ENCODE data around the gene APOL3.
"Not testable (repeated sequence)": the region's sequence is repeated elsewhere in the genome, so short reads cannot be mapped to it uniquely, and the experiment has no call there.

Gene APOL3, protein sequence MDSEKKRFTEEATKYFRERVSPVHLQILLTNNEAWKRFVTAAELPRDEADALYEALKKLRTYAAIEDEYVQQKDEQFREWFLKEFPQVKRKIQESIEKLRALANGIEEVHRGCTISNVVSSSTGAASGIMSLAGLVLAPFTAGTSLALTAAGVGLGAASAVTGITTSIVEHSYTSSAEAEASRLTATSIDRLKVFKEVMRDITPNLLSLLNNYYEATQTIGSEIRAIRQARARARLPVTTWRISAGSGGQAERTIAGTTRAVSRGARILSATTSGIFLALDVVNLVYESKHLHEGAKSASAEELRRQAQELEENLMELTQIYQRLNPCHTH

DNA sequence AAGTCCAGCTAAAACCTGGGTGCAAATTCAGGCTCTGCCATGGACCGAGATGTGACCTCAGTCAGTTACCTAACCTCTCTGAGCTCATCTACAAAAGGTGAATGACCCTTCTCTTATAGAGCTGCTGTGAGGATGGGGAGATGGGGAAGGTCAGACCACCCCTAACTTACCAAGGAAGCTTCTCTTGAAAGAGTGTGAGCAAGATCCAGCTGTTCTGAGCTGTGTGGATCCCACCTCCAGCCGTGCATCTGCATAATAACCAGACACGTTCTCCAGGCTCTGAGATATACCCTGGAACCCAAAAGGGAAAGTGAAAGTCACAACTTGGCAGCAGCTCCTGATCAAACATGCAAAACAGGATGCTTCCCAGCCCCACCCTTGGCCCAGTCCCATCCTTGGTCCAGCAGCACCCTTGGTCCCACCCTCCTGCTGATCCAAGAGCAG, at the start of gene APOL3:
Gene APOL3 (minus strand): TSS at position 257 of the 444 bp plus-strand sequence. CDS start 11,700 bp downstream, outside the sequence.
- H3K4me3 ChIP-seq: peak within 1 kb of the TSS; percentile 22 to 43 (median 34)

GRCh38 chr22:36210224-36210623, 49.7 kb upstream of the APOL3 start:
- peak overlapping the region in 1 of 21 experiments; percentile 34 for H3K27ac ChIP-seq
- H3K4me3 ChIP-seq: no peak overlapping the region

More for the DNA sequence above, at the start of gene APOL3:
- peak within 1 kb of the TSS; percentile 1 to 99 (median 91) for H3K27ac ChIP-seq

DNA sequence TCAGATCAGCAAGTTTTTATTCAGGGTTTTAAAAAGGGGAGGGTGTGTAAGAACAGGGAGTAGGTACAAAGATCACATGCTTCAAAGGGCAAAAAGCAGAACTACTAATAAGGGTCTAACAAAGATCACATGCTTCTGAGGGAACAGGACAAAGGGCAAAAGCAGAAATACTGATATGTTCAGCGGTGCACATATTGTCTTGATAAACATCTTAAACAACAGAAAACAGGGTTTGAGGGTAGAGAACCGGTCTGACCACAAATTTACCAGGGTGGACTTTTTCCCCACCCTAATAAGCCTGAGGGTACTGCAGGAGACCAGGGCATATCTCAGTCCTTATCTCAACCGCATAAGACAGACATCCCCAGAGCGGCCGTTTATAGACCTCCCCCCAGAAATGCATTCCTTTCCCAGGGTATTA, 48.9 kb upstream of the APOL3 start:
- H3K27ac ChIP-seq, H3K4me3 ChIP-seq: not testable (repeated sequence)

- Histone ChIP-seq H3K4me3 (no peak overlapping the region), H3K27ac (no peak overlapping the region)
Observed at GRCh38 chr22:36208914-36209313, 48.4 kb upstream of the APOL3 start.

- Histone ChIP-seq H3K27ac (no peak overlapping the region), H3K4me3 (no peak overlapping the region)
Observed at GRCh38 chr22:36208162-36208765, 47.7 kb upstream of the APOL3 start.

- no peak overlapping the region for H3K4me3 ChIP-seq
- no peak overlapping the region for H3K27ac ChIP-seq
Observed at GRCh38 chr22:36206255-36206654, 45.7 kb upstream of the APOL3 start.

- not testable (repeated sequence) for H3K4me3 ChIP-seq, H3K27ac ChIP-seq
Observed at GRCh38 chr22:36205573-36205972, 45.0 kb upstream of the APOL3 start.

DNA sequence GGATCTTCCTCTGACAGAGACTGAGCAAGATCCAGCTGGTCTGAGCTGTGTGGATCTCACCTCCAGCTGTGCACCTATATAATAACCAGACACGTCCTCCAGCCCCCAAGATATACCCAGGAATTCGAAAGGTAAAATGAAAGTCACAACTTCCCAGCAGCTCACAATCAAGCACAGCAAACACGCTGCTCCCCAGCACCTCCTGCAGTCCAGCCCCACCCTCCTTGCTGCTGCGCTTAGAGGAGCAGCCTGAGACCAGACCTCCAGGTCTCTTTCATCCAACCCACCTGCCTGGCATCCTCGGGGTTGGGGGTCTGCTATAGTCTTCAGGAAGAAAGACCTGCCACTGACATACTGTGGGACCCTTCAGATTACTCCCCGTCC, 44.1 kb upstream of the APOL3 start:
- H3K27ac ChIP-seq: no peak overlapping the region
- H3K4me3 ChIP-seq: no peak overlapping the region

DNA sequence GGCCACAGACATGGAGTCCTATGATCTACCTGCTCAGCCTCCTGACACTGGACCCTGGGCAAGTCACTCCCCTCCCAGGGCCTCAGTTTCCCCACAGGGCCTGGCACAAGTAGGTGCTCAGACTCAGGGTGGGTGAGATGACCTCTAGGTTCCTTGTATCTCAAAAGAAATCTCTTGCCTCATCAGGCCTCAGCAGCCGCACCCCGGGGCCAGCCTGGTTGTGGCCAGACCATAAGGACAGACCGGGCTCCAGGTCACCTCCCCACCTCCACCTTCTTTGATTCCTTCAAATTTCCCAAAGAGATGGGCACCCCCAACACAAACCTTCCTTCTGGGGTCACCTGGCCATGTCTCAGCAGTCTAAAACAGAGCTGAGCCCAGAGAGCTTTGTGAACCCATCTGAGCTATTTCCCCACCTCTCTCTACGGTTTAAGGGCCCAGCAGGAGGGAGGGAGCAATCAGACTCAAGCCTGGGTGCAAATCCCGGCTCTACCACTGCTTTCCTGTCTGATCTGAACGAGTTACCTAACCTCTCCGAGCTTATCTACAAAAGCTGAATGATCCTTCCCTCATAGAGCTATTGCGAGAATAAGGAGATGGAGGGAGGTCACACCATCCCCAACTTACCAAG, 43.6 kb upstream of the APOL3 start:
- no peak overlapping the region for H3K4me3 ChIP-seq

DNA sequence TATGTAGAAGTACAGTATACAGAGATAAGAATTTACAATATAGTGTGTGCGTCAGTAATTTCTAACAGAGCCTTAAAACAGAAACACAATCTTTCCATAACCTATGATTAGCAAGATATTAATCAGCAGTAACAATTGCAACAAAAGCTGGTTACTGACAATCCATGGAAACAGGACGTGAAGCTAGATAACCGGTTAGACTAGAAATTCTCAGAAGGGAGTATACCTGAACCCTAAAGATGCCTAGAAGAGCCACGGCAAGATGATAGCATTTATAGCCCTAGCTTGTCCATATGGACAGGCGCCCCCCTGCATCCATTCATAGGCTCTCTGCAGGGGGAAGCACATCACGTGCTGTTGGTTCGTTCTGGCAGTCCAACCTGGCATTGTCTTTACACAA, 42.9 kb upstream of the APOL3 start:
- H3K4me3 ChIP-seq: not testable (repeated sequence)
- H3K27ac ChIP-seq: peak overlapping the region in 4 of 21 experiments; percentile 25 to 65 (median 58)

More for the DNA sequence above, 43.6 kb upstream of the APOL3 start:
- H3K27ac ChIP-seq: peak overlapping the region in 5 of 21 experiments; percentile 25 to 65 (median 51)

- peak overlapping the region in 14 of 21 experiments; percentile 25 to 89 (median 62) for H3K27ac ChIP-seq
- not testable (repeated sequence) for H3K4me3 ChIP-seq
Observed at GRCh38 chr22:36202906-36203305, 42.4 kb upstream of the APOL3 start.

DNA sequence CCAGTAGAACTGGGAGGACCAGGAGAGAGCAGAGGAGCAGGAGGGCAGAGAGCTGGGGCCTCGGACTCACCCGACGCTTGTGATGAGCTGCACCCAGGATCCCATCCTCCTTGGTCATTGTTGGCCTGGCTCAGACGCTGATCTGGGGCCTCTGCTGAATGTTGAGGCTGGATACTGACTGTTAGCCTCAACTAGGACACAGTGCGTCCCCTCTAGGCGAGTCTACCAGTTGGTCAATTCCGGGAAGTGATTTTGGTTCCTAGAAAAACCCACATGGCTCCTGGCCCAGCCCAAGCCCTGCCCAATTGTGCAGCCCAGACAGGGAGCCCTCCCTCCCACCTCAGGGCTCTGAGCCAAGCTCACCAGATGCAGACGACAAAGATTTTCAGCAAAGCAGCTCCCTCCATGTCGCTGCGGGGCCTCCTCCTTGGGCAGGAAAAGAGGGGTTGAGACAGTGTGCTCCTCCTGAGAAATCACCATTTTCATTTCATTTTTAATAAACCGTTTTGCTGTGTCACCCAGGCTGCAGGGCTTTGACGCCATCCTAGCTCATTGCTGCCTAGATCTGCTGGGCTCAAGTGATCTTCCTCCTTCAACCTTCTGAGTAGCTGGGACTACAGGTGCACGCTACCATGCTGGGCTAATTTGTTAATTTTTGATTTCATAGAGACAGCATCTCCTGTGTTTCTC, 41.2 kb upstream of the APOL3 start, which contains the start of gene APOL4:
Gene APOL4 (minus strand): TSS at position 180 of the 690 bp plus-strand sequence. CDS start 75 bp downstream, at position 105.
- peak within 1 kb of the TSS in 3 of 7 experiments; percentile 7 to 31 (median 15) for H3K4me3 ChIP-seq
- H3K27ac ChIP-seq: peak within 1 kb of the TSS in 18 of 21 experiments; percentile 34 to 89 (median 68)

- peak overlapping the region in 2 of 7 experiments; percentile 7 to 31 for H3K4me3 ChIP-seq
- H3K27ac ChIP-seq: peak overlapping the region in 14 of 21 experiments; percentile 34 to 89 (median 69)
Observed at GRCh38 chr22:36201025-36201424, 40.5 kb upstream of the APOL3 start.

DNA sequence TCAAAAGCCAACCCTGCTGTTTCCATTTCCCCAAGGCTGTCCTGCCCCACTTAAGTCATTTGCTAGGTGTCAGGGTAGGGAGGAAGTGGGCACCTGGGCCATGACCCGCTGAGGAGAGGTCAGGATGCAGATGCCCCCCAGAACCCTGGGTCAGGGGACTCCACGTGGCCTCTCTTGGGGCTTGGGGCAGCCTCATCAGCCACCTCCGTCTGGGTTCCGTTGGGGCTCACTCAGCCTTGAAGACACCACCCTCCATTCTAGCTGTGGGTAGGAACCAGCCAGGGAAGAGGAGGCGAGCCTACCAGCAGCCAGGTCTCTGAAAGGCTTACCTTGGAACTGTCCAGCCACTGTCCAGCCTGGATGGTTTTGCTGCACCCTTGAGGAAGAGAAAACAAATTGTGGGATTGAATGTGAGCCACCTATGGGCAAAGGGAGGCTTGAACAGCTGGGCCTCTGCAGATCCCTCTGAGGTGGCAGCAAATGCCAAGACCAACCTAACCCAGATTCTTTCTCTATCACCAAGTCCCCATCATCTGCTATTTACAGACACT, 38.5 kb upstream of the APOL3 start:
- H3K27ac ChIP-seq: peak overlapping the region in 4 of 21 experiments; percentile 6 to 52 (median 34)

GRCh38 chr22:36198536-36198935, 38.0 kb upstream of the APOL3 start:
- Histone ChIP-seq H3K4me3 (no peak overlapping the region), H3K27ac (peak overlapping the region in 5 of 21 experiments; percentile 11 to 52 (median 44))

More for the DNA sequence above, 38.5 kb upstream of the APOL3 start:
- H3K4me3 ChIP-seq: no peak overlapping the region

- no peak overlapping the region for H3K4me3 ChIP-seq
- H3K27ac ChIP-seq: peak overlapping the region in 10 of 21 experiments; percentile 2 to 65 (median 39)
Observed at GRCh38 chr22:36197514-36198146, 37.1 kb upstream of the APOL3 start.

GRCh38 chr22:36197065-36197440, 36.5 kb upstream of the APOL3 start:
- Histone ChIP-seq H3K4me3 (no peak overlapping the region), H3K27ac (peak overlapping the region in 13 of 21 experiments; percentile 6 to 75 (median 52))

DNA sequence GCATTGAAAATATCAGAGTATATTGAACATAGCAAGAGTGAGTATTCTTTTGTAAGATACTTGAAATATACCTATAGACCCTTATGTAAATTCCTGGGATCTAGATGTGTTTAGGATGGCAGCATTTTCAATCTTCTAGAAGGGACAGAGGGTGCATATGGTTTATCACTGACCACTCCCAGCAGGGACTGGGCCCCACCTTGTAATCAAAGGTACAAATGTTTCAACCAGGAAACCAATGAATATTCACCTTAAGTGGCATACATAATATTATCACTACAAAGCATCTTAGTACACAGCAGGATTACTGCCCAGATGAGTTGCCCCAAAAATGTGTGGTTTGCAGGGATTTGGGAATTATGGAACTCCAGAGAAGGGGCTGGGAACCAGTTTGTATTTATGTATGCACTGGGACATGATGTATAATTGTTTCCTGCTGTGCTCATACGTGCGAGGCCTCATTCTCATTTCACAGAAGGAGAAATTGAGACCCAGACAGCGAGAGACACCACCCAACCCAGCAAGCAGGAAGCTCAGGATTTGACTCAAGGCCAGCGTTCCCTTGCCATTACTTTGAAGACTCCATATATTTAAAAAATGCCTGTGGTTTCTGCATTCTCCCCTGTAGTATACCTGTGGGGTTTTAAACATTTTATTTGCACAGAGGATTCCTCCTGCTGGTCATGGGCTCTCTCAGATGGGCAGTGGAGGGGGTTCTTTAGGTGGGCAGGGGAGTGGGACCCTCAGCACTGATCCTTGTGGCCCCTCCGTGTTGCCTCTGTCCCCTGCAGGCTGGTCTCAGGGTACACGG, 35.9 kb upstream of the APOL3 start:
- H3K27ac ChIP-seq: peak overlapping the region in 13 of 21 experiments; percentile 6 to 75 (median 52)
- no peak overlapping the region for H3K4me3 ChIP-seq

All from skin epidermis (tissue), 12 donors.